ENCODE measurements around the gene ZNF585A.
"Not testable (repeated sequence)": the region's sequence is repeated elsewhere in the genome, so short reads cannot be mapped to it uniquely, and the experiment has no call there.

The ZNF585A gene

DNA sequence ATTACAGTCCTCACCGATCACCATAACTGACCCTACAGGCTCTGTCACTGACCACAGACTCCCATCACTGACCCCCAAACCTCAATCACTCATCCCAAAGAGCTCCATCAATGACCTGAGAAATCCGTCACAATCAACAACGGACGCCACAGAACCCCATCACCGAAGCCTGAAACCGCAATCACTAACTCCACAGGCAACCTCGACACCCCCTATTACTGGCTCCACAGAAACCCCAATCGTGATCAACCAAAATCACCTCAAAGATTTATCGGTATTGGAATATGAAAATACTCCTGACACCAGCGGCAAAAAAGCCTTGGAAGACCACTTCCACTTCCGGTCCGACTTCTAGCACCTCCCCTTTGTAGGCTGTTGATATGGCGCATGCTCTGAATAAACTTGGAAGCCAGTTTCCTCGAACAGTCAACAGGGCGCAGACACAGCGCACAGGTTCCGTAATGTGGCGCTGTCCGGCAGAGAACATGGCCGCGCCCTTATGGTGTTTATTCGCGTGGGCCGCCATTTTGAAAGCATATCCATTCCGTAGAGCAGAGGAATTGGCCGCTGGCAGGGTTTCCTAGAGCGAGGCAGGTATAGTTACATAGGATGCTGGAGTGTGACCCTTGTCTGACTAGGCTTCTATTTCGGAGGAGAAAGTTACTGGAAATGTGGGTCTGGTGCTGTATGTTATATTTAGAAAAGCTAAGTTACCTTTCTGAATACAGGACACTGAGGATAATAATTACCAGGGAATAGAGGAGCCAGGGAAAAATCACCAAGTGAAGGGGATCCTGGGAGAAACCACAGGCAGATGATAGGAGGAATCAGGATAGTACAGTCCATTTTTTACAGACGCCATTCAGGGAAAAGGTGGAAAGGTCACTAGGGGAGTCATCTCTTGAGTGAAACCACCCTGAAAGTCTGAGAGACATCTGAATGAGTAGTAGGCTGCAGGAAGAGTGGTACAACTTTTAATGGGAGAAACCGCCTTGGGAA lies at the start of gene ZNF585A:
Gene ZNF585A (minus strand): TSS at position 328 of the 999 bp plus-strand sequence. CDS start 2,785 bp downstream, outside the sequence.
- DNase-seq, result peak; percentile 83 to 93

GRCh38 chr19:37221136-37221535 lies 48.6 kb upstream of the ZNF585A start:
- DNase-seq, result no peak

GRCh38 chr19:37220383-37220782 lies 47.9 kb upstream of the ZNF585A start:
- no peak for DNase-seq

GRCh38 chr19:37218592-37218935 lies 46.1 kb upstream of the ZNF585A start:
- DNase-seq, result no peak

- DNase-seq, result peak in 1 of 2 experiments; percentile 82
Observed at GRCh38 chr19:37217775-37218591, 45.5 kb upstream of the ZNF585A start, which contains the start of gene ZNF383. ZNF383 (plus strand) TSS chr19:37218214; CDS start chr19:37230454, 12,240 bp downstream.

- DNase-seq, result no peak
Observed at GRCh38 chr19:37217480-37217774, 44.9 kb upstream of the ZNF585A start.

DNA sequence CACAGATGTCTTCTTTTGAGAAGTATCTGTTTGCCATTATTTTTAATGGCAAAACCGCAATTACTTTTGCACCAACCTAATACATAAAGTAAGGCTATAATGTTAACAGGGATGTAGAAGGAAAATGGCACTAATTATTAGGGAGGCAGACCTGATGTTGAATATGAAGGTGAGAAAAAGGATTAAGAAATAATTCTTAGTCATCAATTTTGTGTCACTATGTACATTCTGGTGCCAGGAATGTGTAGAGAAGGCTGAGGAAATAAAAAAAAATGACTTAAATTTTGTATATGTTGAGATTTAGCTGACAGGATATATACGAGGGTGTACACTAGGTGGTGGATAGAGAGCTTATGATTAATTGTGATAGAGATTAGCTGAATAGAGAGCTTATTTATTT lies 25.3 kb upstream of the ZNF585A start:
- DNase-seq, result no peak

- not testable (repeated sequence) for DNase-seq
Observed at GRCh38 chr19:37197115-37197514, 24.6 kb upstream of the ZNF585A start.

DNA sequence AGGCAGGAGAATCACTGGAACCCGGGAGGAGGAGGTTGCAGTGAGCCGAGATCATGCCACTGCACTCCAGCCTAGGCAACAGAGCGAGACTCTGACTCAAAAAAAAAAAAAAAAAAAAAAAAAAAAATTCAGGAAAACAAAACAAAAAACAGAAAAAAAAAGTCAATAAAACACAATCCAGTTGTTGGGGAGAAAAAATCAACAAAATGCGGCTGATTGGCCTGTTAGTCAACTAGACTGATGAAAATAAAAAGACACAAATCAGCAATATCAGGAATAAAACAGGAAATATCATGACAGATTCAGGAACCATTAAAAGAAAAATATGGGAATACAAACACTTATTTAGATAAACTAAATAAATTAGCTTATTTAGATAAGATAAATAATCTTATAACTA lies 22.8 kb upstream of the ZNF585A start:
- not testable (repeated sequence) for DNase-seq

GRCh38 chr19:37186071-37186470 lies 13.6 kb upstream of the ZNF585A start:
- not testable (repeated sequence) for DNase-seq

DNA sequence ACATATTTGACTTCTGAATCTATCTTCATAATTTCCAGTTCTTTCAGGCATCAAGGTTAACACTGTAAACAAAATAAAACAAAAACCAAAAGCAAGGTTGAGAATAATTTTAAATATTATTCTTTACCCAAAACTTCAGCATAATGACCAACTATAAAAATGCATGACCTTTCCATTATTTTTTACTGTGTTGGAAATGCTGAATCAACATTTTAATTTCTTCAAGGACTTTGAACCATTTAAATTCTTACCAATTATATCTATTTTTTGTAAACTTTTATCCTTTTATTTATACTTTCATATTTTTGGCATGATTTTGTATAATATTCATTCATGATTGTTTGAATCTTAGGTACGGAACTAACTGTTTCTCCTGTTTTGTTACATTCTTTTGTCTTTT lies 6.9 kb downstream of the ZNF585A start:
- DNase-seq, result no peak

- DNase-seq, result no peak
Observed at GRCh38 chr19:37160153-37160552, 12.3 kb downstream of the ZNF585A start.

DNA sequence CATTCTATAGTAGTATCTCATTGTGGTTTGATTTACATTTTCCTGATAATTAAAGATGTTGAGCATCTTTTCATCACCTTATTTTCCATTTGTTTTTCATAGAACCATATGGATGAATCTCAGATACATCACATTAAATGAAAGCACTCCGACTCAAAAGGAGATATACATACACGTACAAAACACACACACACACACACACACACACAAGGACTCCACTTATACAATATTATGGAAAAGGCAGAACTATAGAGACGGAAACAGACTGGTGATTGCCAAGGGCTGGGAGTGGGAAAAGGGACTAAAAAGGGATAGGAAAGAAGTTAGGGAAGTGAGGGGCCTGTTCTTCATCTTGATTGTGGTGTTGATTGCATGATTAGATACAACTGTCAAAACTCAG lies 24.3 kb downstream of the ZNF585A start:
- DNase-seq, result no peak

DNA sequence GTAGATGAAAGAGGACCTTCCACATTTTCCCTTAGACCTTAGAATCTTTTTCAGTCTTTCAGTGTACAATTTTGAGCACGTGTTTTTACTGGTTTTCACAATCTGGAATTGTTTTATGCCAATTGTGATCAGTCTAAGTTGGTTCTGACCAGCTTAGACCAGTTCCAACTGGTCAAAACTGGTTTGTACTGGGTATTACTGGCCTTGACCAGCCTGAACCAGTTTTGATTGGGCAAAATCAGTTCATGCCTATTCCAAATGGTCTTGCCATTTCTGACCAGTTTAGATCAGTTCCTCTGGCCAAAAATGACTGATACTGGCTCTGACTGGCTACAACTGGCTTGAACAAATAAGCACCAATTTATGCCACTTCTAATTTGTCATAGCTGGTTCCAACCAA lies 36.4 kb downstream of the ZNF585A start:
- no peak for DNase-seq

DNA sequence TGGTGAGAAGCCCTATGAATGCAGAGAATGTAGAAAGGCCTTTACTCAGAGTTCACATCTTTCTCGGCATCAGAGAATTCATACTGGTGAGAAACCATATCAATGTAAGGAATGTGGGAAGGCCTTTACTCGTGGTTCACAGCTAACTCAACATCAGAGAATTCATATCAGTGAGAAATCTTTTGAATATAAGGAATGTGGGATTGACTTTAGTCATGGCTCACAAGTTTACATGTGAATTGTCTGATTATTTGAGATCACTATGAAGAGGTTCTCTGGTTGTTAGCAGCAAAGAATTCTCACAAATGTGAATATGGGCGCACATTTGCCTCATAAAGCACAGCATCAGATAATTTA lies 43.7 kb downstream of the ZNF585A start:
- DNase-seq, result no peak

DNA sequence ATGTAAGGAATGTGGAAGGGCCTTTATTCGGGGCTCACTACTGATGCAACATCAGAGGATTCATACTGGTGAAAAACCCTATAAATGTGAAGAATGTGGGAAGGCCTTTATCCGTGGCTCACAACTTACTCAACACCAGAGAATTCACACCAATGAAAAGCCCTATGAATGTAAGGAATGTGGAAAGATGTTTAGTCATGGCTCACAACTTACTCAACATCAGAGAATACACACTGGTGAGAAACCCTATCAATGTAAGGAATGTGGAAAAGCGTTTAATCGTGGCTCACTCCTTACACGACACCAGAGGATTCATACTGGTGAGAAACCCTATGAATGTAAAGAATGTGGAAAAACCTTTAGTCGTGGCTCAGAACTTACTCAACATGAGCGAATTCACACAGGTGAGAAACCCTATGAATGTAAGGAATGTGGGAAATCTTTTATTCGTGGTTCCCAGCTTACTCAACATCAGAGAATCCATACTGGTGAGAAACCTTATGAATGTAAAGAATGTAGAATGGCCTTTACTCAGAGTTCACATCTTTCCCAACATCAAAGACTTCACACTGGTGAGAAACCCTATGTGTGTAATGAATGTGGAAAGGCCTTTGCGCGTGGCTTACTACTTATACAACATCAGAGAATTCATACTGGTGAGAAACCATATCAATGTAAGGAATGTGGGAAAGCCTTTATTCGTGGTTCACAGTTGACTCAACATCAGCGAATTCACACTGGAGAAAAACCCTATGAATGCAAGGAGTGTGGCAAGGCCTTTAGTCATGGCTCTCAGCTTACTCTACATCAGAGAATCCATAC lies 44.3 kb downstream of the ZNF585A start:
- no peak for DNase-seq

GRCh38 chr19:37122093-37122492 lies 50.4 kb downstream of the ZNF585A start:
- not testable (repeated sequence) for DNase-seq

DNA sequence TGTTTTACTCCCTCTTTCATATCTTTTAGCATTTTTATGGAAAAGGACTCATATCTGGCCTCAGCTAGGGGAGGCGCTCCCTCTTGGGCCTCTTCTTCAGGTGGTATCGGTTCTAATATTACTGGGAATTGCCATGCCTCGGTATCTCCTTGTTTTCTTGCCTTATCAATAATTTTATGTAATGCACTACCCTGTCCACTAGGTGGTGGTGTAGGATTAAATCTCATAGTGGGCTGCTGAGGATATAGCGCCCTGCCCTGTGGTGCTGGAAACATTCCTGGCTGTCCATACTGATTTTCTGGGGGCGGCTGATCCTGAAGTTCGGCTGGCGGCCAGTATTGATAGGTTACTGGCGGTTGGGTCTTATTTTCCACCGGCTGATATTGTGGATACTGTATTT lies 58.5 kb downstream of the ZNF585A start:
- no peak for DNase-seq

GRCh38 chr19:37111753-37112152 lies 60.7 kb downstream of the ZNF585A start:
- DNase-seq, result not testable (repeated sequence)

DNA sequence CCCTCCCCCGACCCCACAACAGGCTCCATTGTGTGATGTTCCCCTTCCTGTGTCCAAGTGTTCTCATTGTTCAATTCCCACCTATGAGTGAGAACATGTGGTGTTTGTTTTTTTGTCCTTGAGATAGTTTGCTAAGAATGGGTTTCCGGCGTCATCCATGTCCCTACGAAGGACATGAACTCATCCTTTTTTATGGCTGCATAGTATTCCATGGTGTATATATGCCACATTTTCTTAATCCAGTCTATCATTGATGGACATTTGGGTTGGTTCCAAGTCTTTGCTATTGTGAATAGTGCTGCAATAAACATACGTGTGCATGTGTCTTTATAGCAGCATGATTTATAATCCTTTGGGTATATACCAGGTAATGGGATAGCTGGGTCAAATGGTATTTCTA lies 68.4 kb downstream of the ZNF585A start:
- DNase-seq, result not testable (repeated sequence)

DNA sequence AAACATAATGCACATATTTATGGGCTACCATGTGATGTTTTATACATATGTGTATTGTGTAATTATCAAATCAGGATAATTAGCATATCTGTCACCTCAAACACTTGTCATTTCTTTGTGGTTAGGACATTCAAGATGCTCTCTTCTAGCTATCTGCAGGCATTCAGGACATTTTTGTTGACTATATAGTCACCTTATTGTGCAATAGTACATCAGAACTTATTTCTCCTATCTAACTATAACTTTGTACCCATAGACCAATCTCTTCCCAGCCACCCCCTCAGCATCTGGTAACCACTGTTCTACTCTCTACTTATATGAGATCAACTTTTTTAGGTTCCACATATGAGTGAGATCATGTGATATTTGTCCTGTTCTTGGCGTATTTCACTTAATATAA lies 73.9 kb downstream of the ZNF585A start:
- no peak for DNase-seq

- no peak for DNase-seq
Observed at GRCh38 chr19:37095859-37096258, 76.6 kb downstream of the ZNF585A start.

All from cerebellar nuclear complex (tissue), 1 donor.